Karpas-422 (cell line): ENCODE results near the gene AFF4. TPM values are rescaled to one million over a fixed set of nuclear protein-coding genes. Genes with fewer than 3 reads are reported as not detected.

Experiments
- DNase-seq: peaks from one replicate; pipeline ENCODE4 v3.0.0-alpha.2; 2015
- H2AFZ ChIP-seq: fragments of 200-600 bp; sonication (generic); 2 replicates; pipeline ENCODE4 v1.6.1; 2014; ENCODE audit warnings: antibody characterized with exemption, low read length, mixed read lengths
- H3K27ac ChIP-seq: fragments of 200-600 bp; sonication (generic); 2 replicates; pipeline ENCODE4 v1.5.1; 2014; ENCODE audit warnings: mild to moderate bottlenecking, low read length, moderate library complexity
- H3K27me3 ChIP-seq: fragments of 200-600 bp; sonication (generic); 2 replicates; pipeline ENCODE4 v1.6.1; 2014; ENCODE audit warnings: low read length, mixed read lengths
- H3K36me3 ChIP-seq: fragments of 200-600 bp; sonication (generic); 2 replicates; pipeline ENCODE4 v1.6.1; 2014; ENCODE audit warnings: low read length, mixed read lengths; ENCODE audit not compliant: insufficient read depth
- H3K4me1 ChIP-seq: fragments of 200-600 bp; sonication (generic); 2 replicates; pipeline ENCODE4 v1.6.1; 2014; ENCODE audit warnings: mild to moderate bottlenecking, low read length, mixed read lengths
- H3K4me2 ChIP-seq: fragments of 200-600 bp; sonication (generic); 2 replicates; pipeline ENCODE4 v1.6.1; 2014; ENCODE audit warnings: low read length, low read depth, mild to moderate bottlenecking; ENCODE audit not compliant: poor library complexity, severe bottlenecking
- H3K4me3 ChIP-seq: fragments of 200-600 bp; sonication (generic); 2 replicates; pipeline ENCODE4 v1.5.1; 2014; ENCODE audit warnings: mild to moderate bottlenecking, antibody characterized with exemption, low read length, mixed read lengths
- H3K79me2 ChIP-seq: fragments of 200-600 bp; sonication (generic); 2 replicates; pipeline ENCODE4 v1.6.1; 2014; ENCODE audit warnings: mild to moderate bottlenecking, low read length, mixed read lengths
- H3K9ac ChIP-seq: fragments of 200-600 bp; sonication (generic); 2 replicates; pipeline ENCODE4 v1.6.0; 2014; ENCODE audit warnings: low read length
- H3K9me2 ChIP-seq: fragments of 200-600 bp; sonication (generic), shearing (Covaris generic); replicated peaks from 2 replicates; pipeline ENCODE4 v1.6.0; 2014; ENCODE audit warnings: mild to moderate bottlenecking, low read length, moderate library complexity; ENCODE audit not compliant: insufficient read depth
- H3K9me3 ChIP-seq: fragments of 300-700, 200-600 bp; sonication (generic); 2 replicates; pipeline ENCODE4 v1.6.1; 2014; ENCODE audit warnings: low read length, mixed read lengths
- H4K20me1 ChIP-seq: fragments of 200-600 bp; sonication (generic); 2 replicates; pipeline ENCODE4 v1.6.1; 2014; ENCODE audit warnings: mild to moderate bottlenecking, antibody characterized with exemption, low read length, low read depth; ENCODE audit not compliant: insufficient read depth
- total RNA-seq: library from RNA; depleted of rRNA; stranded (reverse); fragments of >200 nt; shearing (Covaris generic); gene quantifications from 2 replicates; pipeline ENCODE4 v1.2.3, GENCODE V29; 2014; ENCODE audit warnings: low replicate concordance

Gene AFF4
- total RNA-seq, 1 experiment from 2014 or later = 34.0 TPM

GRCh38 chr5:132877466-132877865 is 86.0 kb downstream of the AFF4 start:
- Histone ChIP-seq H3K4me2 (no peak overlapping the region), H3K36me3 (peaks cover 37% of the 10 kb centered on the region; the same call in 1 of the 2 replicates)

GRCh38 chr5:132876020-132876759 is 87.2 kb downstream of the AFF4 start:
- no peak overlapping the region for H3K4me2 ChIP-seq
- H3K4me1 ChIP-seq = no peaks in the 10 kb centered on the region; the same call in 1 of the 2 replicates
- no peak overlapping the region for H3K4me3 ChIP-seq
- H3K9ac ChIP-seq = no peak overlapping the region
- no peaks in the 10 kb centered on the region for H3K27me3 ChIP-seq
- no peaks in the 10 kb centered on the region for H3K79me2 ChIP-seq
- H3K27ac ChIP-seq = no peak overlapping the region
- H3K36me3 ChIP-seq = peaks cover 30% of the 10 kb centered on the region; the same call in 1 of the 2 replicates
- H3K9me3 ChIP-seq = no peaks in the 10 kb centered on the region
- H3K9me2 ChIP-seq = no peaks in the 10 kb centered on the region
- no peak overlapping the region for H2AFZ ChIP-seq
- H4K20me1 ChIP-seq = no peaks in the 10 kb centered on the region
- no peak for DNase-seq

More at GRCh38 chr5:132877466-132877865, 86.0 kb downstream of the AFF4 start:
- H3K27ac ChIP-seq = no peak overlapping the region
- H4K20me1 ChIP-seq = no peaks in the 10 kb centered on the region
- H3K9ac ChIP-seq = no peak overlapping the region
- H3K4me1 ChIP-seq = no peaks in the 10 kb centered on the region; the same call in 1 of the 2 replicates
- no peak overlapping the region for H2AFZ ChIP-seq
- H3K9me3 ChIP-seq = no peaks in the 10 kb centered on the region
- H3K27me3 ChIP-seq = no peaks in the 10 kb centered on the region
- H3K4me3 ChIP-seq = no peak overlapping the region
- DNase-seq = no peak
- H3K9me2 ChIP-seq = no peaks in the 10 kb centered on the region
- H3K79me2 ChIP-seq = no peaks in the 10 kb centered on the region

GRCh38 chr5:132873930-132874271 is 89.5 kb downstream of the AFF4 start:
- Histone ChIP-seq H3K4me2 (no peak overlapping the region), H3K27me3 (no peaks in the 10 kb centered on the region), H4K20me1 (no peaks in the 10 kb centered on the region), H3K4me3 (no peak overlapping the region), H3K27ac (no peak overlapping the region), H3K36me3 (peaks cover 28% of the 10 kb centered on the region; the same call in 1 of the 2 replicates), H3K79me2 (0 out of 2 replicates have a peak, but pooled peaks cover under 1% of the 10 kb centered on the region), H3K4me1 (no peaks in the 10 kb centered on the region; the same call in none of the 2 replicates), H3K9me3 (no peaks in the 10 kb centered on the region), H3K9ac (no peak overlapping the region), H2AFZ (no peak overlapping the region), H3K9me2 (no peaks in the 10 kb centered on the region)
- no peak for DNase-seq

GRCh38 chr5:132873119-132873929 is 90.1 kb downstream of the AFF4 start, which contains the start of gene LEAP2:
LEAP2 (plus strand) TSS chr5:132873668; CDS start chr5:132873695, 27 bp downstream.
- peaks cover 29% of the 10 kb centered on the region; the same call in 1 of the 2 replicates for H3K36me3 ChIP-seq
- peaks cover 2% of the 10 kb centered on the region for H3K4me1 ChIP-seq
- H3K4me3 ChIP-seq = no peak within 1 kb of the TSS
- H4K20me1 ChIP-seq = no peaks in the 10 kb centered on the region
- H3K79me2 ChIP-seq = peaks cover 5% of the 10 kb centered on the region
- no peak within 1 kb of the TSS for H3K27ac ChIP-seq
- no peak within 1 kb of the TSS for H2AFZ ChIP-seq
- H3K9ac ChIP-seq = no peak within 1 kb of the TSS
- no peak for DNase-seq
- no peak within 1 kb of the TSS for H3K4me2 ChIP-seq
- no peaks in the 10 kb centered on the region for H3K9me3 ChIP-seq
- no peaks in the 10 kb centered on the region for H3K27me3 ChIP-seq
- no peaks in the 10 kb centered on the region for H3K9me2 ChIP-seq

- H3K4me2 ChIP-seq = no peak overlapping the region
- H3K4me1 ChIP-seq = peaks cover 7% of the 10 kb centered on the region
- DNase-seq = no peak
- H3K27me3 ChIP-seq = no peaks in the 10 kb centered on the region
- no peak overlapping the region for H3K9ac ChIP-seq
- H3K4me3 ChIP-seq = no peak overlapping the region
- no peak overlapping the region for H3K27ac ChIP-seq
- no peaks in the 10 kb centered on the region for H4K20me1 ChIP-seq
- peaks cover 31% of the 10 kb centered on the region; the same call in 1 of the 2 replicates for H3K36me3 ChIP-seq
- H2AFZ ChIP-seq = no peak overlapping the region
- peaks cover 11% of the 10 kb centered on the region for H3K79me2 ChIP-seq
- H3K9me3 ChIP-seq = no peaks in the 10 kb centered on the region
- no peaks in the 10 kb centered on the region for H3K9me2 ChIP-seq
These were observed 90.7 kb downstream of the AFF4 start for GRCh38 chr5:132872788-132873118.

- Histone ChIP-seq H3K4me3 (no peak overlapping the region), H3K27me3 (no peaks in the 10 kb centered on the region), H3K9ac (no peak overlapping the region), H3K4me1 (peaks cover 13% of the 10 kb centered on the region), H2AFZ (no peak overlapping the region), H3K79me2 (peaks cover 22% of the 10 kb centered on the region), H3K36me3 (peaks cover 31% of the 10 kb centered on the region; the same call in 1 of the 2 replicates), H3K9me2 (no peaks in the 10 kb centered on the region), H3K9me3 (no peaks in the 10 kb centered on the region), H3K27ac (no peak overlapping the region), H3K4me2 (no peak overlapping the region), H4K20me1 (no peaks in the 10 kb centered on the region)
- DNase-seq = no peak
These were observed 91.8 kb downstream of the AFF4 start for GRCh38 chr5:132871459-132872284.

GRCh38 chr5:132870801-132871200 is 92.6 kb downstream of the AFF4 start:
- Histone ChIP-seq H3K9me2 (no peaks in the 10 kb centered on the region), H3K27ac (no peak overlapping the region), H3K79me2 (peaks cover 25% of the 10 kb centered on the region), H4K20me1 (no peaks in the 10 kb centered on the region), H3K4me1 (peaks cover 16% of the 10 kb centered on the region), H3K4me3 (no peak overlapping the region), H3K36me3 (peaks cover 31% of the 10 kb centered on the region; the same call in 1 of the 2 replicates), H2AFZ (no peak overlapping the region), H3K4me2 (no peak overlapping the region), H3K27me3 (no peaks in the 10 kb centered on the region), H3K9ac (no peak overlapping the region), H3K9me3 (no peaks in the 10 kb centered on the region)
- DNase-seq = no peak
